A673 (cell line): Measurements from ENCODE around the gene SLC7A10.

Experiments used
- CTCF ChIP-seq: fragments of 300-800, 200-600 bp; sonication (generic); conservative IDR thresholded peaks from 2 replicates; pipeline ENCODE4 v1.5.1; 2017; ENCODE audit warnings: low read depth, mild to moderate bottlenecking, antibody characterized with exemption, low read length, moderate library complexity, mixed read lengths
- EZH2 ChIP-seq: fragments of 200-600 bp; sonication (generic); IDR thresholded peaks from 2 replicates; pipeline ENCODE4 v1.6.1; 2017; ENCODE audit warnings: borderline replicate concordance, low read depth, mild to moderate bottlenecking, mixed read lengths, antibody characterized with exemption, low read length; ENCODE audit not compliant: poor library complexity, severe bottlenecking

GRCh38 chr19:33217881-33218280, 7.8 kb downstream of the SLC7A10 start:
- TF ChIP-seq EZH2 (no peak), CTCF (no peak)
